Activated CD4-positive, alpha-beta T cell treated with anti-CD3 and anti-CD28 coated beads for 4 hours (primary cell): ENCODE measurements around the gene SCG3.
"Not testable (repeated sequence)": the region's sequence is repeated elsewhere in the genome, so short reads cannot be mapped to it uniquely, and the experiment has no call there.

ENCODE experiments used
- DNase-seq, 2 donors: peaks; one replicate each; pipeline ENCODE4 v3.0.0-alpha.2; 2020

The SCG3 gene

DNA sequence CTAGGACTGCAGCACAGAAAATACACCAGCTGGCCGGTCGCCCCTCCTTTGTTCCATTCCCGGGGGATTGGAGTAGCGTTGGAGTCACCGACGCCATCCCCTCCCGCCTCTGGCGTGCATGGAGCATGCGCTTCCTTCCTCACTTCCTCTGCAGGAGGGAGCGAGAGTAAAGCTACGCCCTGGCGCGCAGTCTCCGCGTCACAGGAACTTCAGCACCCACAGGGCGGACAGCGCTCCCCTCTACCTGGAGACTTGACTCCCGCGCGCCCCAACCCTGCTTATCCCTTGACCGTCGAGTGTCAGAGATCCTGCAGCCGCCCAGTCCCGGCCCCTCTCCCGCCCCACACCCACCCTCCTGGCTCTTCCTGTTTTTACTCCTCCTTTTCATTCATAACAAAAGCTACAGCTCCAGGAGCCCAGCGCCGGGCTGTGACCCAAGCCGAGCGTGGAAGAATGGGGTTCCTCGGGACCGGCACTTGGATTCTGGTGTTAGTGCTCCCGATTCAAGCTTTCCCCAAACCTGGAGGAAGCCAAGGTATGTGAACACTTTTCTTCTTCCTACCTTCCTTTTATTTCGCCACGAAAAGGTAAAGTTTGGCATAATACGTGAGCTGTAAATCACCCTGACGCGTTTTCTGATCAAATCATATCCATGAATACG lies at the start of gene SCG3:
Gene SCG3 (plus strand): TSS at position 201 of the 661 bp plus-strand sequence. CDS start 253 bp downstream, at position 454.
- DNase-seq, result peak; percentile 36 to 44

DNA sequence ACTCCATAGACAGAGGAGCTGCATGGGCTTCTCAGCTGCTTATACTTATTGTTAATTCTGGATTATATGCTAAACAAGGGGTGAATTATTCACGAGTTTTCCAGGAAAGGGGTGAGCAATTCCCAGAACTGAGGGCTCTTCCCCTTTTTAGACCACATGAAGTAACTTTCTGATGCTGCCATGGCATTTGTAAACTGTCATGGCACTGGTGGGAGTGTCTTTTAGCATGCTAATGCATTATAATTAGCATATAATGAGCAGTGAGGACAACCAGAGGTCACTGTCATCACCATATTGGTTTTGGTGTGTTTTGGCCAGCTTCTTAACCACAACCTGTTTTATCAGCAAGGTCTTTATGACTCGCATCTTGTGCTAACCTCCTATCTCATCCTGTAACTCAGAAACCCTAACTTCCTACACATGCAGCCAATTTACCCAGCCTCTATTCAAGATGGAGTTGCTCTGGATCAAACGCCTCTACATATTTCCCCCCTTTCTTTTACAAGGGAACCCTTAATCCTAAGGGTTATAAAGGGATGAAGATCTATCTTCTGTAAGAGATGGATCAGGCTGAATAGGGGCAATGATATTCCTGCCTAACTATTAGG lies 46.6 kb upstream of the SCG3 start:
- DNase-seq, result no peak

DNA sequence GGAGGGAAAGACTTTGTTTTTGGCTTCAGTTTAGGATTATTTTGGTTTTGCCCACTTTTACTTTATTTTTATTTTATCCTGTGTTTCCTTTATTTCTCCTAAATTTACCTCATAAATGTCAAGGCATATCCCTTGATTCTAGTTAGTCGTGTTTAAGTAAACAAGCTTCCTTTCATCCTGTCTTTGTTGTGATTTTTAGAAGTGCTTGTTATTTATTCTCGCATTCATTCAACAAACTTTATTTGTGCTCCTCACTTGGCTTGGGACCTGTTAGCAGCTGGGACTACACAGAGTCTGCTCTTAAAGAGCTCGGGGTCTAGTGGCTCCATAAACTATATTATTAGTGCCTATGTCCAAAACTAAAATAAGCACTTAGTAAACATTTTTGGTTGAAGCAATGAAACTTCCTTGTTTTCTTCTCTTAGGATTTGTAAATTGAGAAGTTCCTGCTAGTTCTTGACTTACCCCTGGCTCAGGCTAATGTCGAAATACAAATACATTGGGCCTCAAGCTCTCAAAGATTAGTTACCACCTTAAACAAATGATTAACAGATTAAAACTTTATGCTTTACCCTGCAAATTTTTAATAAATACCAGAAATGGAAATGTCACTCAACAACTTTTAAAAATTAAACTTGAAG lies 39.7 kb upstream of the SCG3 start:
- no peak for DNase-seq

DNA sequence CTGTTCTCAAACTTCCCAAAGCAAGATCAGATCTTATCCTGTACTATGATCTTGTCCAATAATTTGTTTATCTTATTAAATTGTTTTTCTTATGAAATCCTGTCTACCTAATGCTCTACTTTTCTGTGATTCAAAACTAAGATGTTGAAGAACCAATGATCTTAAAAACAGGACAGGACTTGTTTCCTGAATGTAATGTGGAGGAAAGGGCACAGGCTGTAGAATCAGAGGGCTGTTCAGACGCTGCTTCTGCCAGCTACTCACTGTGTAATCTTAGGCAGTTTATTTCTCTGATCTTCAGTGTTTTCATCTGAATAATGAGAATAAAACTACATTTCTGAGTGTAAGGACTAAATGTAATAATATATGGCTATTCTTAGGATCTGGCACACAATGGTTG lies 38.6 kb upstream of the SCG3 start:
- no peak for DNase-seq

DNA sequence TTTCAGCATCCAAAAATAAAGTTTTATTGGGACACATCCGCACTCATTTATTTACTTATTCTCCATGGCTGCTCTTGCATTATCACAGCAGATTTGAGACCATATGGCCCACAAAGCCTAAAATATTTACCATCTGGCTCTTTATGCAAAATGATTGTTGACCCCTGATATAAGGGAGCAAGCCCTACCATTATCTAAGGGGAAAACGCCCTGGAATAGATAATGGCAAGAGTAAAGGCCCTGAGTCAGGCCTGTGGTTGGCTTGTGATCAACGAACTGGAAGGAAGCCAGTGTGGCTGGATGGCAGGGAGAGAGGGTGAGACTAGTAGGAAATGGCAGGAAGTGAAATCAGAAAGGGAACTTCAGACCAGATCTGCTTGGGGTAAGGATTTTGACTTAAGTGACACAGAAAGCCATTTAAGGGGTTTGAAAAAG lies 34.2 kb upstream of the SCG3 start:
- DNase-seq, result no peak

DNA sequence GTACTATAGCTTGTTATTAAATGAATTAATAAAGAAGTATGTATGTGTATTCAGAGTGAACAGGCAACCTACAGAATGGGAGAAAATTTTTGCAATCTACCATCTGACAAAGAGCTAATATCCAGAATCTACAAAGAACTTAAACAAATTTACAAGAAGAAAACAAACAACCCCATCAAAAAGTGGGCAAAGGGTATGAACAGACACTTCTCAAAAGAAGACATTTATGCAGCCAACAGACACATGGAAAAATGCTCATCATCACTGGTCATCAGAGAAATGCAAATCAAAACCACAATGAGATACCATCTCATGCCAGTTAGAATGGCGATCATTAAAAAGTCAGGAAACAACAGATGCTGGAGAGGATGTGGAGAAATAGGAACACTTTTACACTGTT lies 33.2 kb upstream of the SCG3 start:
- not testable (repeated sequence) for DNase-seq

DNA sequence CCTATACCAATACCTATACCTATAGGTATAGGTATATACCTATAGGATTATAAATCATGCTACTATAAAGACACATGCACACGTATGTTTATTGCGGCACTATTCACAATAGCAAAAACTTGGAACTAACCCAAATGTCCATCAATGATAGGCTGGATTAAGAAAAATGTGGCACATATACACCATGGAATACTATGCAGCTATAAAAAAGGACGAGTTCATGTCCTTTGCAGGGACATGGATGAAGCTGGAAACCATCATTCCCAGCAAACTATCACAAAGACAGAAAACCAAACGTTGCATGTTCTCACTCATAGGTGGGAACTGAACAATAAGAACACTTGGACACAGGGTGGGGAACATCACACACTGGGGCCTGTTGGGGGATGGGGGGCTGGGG lies 32.7 kb upstream of the SCG3 start:
- not testable (repeated sequence) for DNase-seq

DNA sequence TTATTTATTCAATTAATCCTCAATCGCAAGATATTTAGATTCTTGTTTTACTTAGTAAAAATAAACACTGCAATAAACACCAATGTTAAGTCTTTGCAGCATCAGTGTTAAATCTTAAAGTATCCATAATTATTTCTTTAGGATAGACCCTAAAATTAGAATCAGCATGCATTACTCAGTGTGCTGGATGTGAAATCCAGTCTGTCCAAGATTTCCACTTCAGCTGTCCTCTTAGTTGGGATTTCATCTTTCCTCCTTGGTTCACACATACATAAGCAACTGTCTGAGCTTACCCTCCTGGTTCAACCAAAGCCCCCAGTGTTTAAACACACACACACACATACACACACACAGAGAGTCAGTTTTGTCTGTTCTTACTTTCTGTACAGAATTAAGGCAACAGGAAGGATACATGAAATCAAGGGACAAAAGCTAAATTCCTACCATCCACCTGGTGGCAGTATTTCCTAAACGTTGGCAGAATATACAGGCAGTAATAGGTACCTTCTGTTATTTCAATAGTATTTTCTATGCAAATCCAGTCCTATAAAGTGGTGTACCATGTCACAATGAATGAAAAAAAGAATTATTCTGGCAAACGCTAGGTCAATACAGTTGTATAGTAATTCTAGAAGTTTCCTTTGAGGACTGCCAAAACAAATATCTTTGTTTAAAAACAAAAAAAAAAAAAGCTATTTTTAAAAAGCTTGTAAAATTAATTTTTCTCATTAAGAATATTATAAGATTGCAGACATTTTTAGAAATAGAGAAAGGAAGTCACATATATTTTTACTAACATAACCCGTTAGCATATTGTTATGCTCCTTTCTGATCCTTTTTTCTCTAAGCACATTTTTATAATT lies 31.4 kb upstream of the SCG3 start:
- peak; percentile 26 to 61 for DNase-seq

DNA sequence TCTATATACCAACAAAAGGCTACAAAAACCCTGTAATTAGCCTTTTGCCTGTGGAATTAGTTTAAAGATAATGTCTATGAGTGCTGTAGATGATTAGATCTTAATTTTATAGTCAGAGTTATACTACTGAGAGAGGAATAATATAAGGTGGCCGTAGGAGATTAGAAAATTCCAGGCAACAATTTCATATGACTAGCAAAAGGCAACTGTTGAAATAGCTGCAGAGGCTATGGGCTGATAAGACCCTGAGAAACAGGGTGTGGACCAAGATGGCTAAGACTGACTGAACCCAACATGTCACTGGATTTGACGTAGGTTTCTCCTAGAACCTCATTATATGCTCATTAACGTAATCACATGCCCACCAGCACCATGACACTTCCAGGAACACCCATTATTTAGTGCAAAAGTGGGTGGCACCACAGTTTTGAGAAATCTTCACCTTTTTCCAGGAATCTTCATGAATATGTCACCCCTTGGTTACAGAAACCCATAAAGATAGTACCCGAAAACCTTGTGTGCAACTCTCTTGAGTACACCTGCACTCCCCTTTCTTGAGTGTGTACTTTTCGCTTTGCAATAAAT lies 29.1 kb upstream of the SCG3 start:
- no peak for DNase-seq

DNA sequence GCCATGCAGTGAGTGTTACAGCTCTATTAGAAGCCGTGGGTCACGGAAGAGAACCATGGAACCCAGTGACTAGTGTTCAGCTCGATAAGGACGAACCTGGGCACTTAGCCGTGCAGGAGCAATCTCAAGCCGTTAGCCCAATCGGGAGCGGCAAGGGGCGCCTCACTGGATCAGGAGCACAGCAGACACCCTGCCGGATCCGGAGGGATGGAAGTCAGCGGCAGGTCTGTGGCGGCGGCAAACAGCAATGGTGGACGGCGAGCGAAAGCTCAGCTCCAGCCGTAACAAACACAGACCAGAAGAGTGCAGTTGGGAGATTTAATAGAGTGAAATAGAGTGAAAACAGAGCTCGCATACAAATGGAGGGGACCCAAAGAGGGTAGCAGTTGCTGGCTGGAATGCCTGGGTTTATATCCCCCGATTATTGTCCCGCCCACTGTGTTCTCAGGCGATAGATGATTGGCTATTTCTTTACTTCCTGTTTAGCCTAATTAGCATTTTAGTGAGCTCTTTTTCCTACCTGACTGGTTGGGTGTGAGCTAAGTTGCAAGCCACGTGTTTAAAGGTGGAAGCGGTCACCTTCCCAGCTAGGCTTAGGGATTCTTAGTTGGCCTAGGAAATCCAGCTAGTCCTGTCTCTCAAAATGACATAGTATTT lies 25.8 kb upstream of the SCG3 start:
- DNase-seq, result not testable (repeated sequence)

DNA sequence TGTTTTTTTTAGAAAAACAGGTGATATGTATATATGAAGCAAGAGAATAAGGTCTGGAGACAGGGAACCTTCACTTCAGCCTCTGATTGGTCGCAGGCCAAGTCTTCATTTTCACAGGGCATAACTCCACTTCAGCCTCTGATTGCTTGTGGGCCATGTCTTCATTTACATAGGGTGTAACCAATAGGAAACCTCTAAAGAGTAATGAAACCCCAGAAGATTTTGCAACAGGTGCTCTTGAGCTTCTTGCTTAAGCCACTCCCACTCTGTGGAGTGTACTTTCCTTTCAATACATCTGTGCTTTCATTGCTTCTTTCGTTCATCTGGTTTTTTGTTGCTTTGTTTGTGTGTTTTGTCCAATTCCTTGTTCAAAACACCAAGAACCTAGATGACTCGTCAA lies 22.6 kb upstream of the SCG3 start:
- DNase-seq, result no peak

DNA sequence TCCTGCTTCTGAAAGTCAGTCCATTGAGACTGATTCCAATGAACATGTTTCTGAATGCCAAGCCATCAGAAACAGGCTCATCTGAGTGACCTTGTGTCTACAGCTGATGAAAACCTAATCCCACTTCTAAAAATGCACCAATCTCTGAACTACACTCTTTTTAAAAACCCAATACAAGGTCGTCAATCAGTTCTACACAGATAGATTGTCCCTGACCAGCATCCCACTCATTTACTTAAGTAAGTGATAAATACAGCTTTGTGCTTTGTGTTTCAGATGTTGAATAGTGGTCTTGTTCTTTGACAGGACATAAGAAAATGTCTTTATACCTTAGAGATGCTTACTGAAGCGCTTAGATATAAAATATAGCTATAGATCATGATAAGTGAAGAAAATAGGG lies 20.2 kb upstream of the SCG3 start:
- DNase-seq, result no peak

DNA sequence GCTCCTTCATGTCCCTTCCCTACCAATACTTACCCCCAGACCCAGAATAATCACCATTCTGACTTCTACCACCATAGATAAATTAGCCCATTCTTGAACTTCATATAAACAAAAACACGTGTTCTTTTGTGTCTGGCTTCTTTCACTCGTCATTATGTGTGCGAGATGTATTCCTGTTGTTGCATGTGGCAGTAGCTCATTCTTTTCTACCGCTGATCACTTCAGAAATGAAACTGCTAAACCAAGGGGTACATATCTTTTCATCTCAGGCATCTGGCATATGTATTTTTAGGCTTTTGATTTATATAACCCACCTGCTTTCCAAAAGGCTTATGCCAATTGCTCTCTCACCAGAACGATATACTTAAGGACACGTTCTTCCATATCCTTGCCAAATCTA lies 13.8 kb upstream of the SCG3 start:
- DNase-seq, result no peak

DNA sequence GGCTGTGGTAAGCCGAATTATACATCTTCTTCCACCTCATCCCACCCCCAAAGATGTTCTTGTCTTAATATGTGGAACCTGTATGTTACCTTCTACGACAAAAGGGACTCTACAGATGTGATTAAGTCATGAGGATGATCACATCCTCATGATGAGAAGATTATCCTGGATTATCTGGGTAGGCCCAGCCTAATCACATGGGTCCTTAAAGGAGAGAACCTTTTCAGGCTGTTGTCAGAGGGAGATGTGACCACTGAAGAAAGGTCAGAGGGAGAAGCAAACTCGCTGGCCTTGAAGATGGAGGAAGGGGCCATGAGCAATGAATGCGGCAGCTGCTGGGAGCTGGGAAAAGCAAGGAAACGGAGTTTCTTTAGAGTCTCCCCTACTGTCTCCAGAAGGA lies 12.9 kb upstream of the SCG3 start:
- DNase-seq, result no peak

DNA sequence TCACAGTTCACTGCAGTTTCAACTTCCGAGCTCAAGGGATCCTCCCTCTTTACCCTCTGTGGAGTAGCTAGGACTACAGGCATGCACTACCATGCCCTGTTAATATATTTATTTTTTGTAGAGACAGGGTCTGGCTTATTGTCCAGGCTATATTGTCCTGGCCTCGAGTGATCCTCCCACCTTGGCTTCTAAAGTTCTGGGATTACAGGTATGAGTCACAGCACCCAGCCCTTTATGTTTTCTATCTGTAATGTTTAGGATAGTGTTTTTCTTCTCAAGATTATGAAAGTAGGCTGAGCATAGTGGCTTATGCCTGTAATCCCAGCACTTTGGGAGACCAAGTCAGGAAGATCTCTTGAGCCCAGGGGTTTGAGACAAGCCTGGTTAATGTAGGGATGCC lies 11.9 kb upstream of the SCG3 start:
- no peak for DNase-seq

DNA sequence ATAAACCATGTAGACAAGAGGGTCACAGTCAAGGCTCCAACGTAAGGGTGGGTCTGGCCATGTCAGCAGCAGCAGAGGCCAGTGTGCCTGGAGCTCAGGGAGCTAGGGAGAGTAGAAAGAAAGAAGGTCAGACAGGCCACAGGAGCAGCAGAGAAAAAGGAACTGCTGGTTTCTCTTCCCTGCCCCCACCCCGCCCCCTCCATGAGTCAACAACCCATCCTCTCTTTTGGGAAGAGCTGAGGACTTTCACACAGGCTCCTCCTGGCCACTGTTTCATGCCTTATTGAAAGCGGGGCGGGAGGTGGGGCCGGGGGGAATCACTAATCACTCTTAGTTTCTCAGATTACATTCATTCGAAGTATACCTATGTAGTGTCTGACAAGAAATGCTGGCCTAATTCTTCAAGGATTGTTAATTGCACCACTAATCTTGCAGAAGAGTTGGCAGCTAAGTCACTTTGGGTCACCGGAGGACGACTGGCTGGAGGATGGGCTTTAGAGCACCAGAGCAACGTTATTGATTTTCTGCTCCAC lies 9.1 kb upstream of the SCG3 start:
- no peak for DNase-seq

DNA sequence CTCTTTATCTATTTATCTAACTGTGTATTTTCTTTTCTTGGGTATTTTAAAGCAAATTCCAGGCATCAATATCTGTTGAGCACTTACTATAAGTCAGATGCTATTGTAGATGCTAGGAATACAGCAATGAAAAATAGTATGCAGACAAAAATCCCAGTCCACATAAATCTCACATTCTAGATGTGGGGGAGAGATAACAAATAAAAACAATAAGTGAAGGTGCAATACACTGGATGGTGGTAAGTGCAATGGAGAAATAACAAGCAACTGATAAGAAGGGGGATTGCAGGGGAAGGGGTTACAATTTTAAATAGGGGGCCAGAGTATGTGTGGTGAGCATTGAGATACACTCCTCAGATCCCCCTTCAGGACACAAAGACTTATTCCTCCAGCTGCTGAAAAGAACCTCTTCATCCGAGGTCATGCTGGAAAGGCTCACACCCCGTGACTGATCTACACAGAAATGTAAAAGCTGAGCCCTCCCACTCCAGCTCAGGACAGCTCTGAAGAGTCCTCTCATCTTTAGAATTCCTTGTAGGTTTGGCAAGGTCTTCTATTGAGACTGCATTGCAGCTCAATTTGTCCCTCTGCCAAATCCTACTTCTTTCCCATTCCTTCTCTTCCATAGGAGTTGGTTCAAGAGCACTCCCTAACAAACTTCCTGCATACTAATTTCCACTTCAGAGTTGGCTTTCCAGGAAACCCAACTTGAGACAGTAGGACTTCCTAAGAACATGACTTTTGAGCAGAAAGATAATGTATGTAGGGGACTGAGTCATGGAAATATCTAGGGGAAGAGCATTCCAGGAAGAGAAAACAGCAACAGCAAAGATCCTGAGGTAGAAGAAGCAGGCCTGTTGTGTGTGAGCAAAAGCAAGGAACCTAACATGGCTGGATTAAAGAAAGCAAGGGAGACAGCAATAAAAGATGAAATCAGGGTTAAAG lies 8.1 kb upstream of the SCG3 start:
- DNase-seq, result no peak

DNA sequence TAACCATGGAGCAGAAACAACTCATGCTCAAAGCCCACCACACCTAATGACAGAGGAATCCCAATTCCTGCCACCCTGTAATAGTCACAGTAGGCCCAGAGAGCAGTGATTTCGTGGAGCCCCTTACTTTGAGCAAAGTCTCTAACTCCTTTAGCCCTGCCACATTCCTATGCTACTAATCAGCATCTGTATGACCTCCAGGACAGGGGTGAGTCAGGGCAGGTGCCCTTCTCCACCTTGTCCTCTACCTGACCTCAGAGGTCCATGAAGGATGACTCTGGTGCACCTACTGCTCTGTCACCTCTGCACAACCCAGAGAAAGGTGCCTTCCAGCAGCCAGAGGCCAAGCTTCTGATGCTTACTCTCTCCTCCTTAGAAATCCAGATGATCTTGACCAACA lies 6.1 kb upstream of the SCG3 start:
- DNase-seq, result no peak

DNA sequence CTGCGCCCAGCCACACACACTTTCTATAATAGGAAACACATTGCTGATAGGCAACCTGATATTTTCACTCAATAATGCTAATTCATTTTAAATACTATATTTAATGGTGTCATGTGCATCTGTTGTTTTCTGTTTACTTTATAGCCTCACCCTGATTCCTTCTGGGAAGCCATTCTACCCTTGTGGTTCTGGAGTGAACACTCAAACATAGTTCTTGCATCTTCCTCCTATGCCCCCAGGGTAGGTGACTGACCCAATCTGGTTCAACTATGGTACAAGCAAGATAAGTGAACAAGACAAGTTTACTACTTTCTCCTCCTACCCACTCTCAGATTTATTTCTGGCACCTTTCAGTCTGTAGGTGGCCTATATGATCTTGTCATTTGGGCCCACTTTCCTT lies 4.3 kb upstream of the SCG3 start:
- no peak for DNase-seq

DNA sequence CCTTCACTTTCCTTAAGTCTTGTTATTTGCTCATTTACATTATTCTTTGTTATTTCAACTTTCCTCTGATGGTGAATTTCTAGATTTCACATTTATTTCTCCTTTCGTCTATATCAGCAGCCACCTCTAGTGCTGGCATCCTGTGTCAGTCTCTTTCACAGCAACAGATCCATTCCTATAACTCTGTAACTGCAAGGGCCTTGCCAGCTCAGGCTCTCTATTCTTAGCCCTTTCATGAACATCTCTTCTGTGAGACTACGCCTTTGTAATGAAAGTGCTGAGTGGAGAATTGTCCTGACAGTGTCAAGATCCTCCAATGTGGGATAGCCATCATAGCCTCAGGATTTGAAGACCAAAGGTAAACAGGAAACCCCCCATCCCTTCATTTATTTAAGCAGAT lies 3.9 kb upstream of the SCG3 start:
- DNase-seq, result no peak

DNA sequence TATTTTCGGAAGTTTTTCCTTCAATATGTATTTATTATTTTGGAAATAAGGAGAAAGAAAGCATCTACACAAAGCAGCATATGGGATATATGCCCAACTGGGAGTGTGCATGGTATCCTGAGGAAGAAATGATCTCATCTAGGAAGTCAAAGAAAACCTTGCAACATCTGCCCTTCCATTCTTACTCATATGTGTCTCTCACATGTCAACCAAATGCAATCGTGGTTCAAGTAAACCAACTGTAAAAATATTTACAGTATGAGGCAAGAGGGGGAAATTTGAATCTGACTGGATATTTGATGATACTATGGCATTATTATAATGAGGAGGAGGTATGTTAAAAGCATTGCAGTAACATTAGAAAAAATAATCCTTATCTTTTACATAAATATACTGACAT lies 3.2 kb upstream of the SCG3 start:
- no peak for DNase-seq
